T follicular helper cell (primary cell): Measurements from ENCODE around the gene CNTLN.

ENCODE experiments used
- DNase-seq: peaks from one replicate; pipeline ENCODE4 v3.0.0-alpha.2; 2020; ENCODE audit warnings: low read depth
- total RNA-seq, 2 experiments: gene quantifications; one replicate each; lab custom pipeline; 2026; lab: John Stamatoyannopoulos, UW

CNTLN gene, protein sequence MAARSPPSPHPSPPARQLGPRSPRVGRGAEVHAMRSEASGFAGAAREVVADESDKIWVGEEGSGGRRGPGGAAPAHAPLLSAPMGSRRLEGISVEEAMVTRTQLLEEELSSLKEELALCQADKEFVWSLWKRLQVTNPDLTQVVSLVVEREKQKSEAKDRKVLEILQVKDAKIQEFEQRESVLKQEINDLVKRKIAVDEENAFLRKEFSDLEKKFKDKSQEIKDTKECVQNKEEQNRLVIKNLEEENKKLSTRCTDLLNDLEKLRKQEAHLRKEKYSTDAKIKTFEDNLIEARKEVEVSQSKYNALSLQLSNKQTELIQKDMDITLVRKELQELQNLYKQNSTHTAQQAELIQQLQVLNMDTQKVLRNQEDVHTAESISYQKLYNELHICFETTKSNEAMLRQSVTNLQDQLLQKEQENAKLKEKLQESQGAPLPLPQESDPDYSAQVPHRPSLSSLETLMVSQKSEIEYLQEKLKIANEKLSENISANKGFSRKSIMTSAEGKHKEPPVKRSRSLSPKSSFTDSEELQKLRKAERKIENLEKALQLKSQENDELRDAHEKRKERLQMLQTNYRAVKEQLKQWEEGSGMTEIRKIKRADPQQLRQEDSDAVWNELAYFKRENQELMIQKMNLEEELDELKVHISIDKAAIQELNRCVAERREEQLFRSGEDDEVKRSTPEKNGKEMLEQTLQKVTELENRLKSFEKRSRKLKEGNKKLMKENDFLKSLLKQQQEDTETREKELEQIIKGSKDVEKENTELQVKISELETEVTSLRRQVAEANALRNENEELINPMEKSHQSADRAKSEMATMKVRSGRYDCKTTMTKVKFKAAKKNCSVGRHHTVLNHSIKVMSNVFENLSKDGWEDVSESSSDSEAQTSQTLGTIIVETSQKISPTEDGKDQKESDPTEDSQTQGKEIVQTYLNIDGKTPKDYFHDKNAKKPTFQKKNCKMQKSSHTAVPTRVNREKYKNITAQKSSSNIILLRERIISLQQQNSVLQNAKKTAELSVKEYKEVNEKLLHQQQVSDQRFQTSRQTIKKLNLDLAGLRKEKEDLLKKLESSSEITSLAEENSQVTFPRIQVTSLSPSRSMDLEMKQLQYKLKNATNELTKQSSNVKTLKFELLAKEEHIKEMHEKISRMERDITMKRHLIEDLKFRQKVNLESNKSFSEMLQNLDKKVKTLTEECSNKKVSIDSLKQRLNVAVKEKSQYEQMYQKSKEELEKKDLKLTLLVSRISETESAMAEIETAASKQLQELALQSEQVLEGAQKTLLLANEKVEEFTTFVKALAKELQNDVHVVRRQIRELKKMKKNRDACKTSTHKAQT (N-terminal part only)
- 0.18 to 0.39 reads per million in 2 experiments for total RNA-seq

DNA sequence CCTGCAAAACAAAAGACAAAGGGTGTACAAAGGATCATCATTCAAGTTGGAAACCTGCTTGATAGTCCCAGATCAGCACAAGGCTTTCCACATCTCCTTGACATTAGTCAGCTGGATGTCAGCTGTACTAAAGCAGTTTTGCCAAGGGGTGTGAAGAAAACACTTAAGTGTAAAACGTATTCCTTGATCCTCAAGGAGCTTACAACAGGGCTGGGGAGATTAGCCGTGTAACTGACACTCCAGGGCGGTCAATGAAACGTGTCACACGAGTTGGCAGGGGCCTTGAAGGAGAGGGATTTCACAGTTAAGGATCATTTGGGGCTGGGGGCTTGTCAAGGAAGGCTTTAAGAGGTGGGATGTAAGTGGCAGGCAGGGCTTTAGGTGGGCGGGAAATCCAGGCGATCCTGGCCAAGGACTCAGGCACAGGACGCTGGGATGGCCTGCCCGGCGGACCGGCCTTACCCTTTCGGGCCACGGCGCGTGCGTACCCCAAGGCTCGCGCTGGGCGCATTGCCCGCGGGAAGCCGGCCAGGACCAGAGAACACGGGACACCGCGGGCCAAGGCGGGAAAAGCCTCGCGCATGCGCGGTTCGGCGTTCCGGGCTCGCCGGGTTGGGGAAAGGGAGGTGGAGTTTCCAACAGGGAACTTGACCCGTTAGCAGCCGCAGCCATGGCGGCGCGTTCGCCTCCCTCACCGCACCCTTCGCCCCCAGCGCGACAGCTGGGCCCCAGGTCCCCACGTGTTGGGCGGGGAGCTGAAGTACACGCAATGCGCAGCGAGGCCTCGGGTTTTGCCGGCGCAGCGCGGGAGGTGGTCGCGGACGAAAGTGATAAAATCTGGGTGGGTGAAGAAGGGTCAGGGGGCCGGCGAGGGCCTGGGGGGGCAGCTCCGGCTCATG lies at the start of gene CNTLN:
Gene CNTLN, plus strand, starts transcription at position 645 of the 899 bp plus-strand sequence. Its CDS starts 26 bp downstream, at position 671.
- DNase-seq: no peak

DNA sequence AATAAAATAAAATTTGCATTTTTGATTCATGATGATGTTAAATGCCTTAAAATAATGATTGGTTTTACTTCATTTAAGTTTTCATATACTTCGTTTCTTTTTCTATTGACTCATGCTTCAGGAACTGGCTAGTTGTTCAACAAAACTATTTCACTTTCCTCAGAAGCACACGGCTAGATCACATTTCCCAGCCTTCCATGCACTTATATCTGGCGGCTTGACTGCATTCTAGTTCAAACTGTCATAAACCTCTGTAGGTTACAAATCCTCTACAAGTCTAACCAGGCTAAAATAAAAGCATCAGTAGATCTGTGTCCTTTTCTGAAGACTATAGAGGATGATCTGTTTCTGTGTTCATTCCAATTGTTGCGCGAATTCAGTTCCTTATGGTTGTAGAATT lies 46.3 kb upstream of the CNTLN start:
- no peak for DNase-seq

GRCh38 chr9:17090041-17090440 lies 44.8 kb upstream of the CNTLN start:
- no peak for DNase-seq

DNA sequence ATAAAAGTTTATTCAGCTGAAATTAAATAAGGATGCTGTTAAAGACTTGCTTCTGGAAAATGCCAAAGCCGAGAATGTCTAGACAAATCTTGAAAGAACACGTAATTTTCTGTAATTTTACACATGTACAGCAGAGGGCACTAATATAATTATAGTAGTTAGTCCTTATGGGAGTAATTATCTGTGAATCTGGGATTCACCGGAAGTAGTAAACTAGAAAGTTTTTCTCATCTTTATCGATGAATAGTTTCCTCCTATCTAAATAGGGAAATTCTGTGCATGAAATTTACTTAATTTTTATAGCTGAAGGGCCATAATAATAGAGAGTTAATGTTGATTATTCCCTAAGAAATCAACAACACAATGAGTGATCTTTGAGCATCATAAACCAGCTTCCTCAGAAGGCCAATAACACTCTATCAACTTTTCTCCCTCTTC lies 18.4 kb upstream of the CNTLN start:
- no peak for DNase-seq

DNA sequence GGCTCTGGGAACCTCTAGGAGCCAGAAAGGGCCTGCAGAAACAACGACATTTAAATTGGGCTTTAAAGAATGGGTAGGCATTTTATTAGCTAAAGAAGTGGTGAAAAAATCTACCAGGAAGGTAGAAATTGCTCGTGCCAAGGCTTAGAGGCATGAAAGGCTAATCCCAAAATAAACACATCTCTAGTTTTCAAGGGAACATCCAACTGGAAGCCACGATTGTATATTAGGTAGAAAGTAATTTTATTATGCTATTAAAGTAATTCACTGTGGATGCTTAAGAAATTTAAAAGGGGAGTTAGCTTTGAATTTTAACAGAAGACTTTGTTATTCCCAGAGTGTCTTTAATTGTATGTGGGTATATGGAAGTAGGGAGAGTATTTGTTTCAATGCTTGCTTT lies 17.5 kb upstream of the CNTLN start:
- no peak for DNase-seq

GRCh38 chr9:17120203-17120602 lies 14.6 kb upstream of the CNTLN start:
- no peak for DNase-seq

DNA sequence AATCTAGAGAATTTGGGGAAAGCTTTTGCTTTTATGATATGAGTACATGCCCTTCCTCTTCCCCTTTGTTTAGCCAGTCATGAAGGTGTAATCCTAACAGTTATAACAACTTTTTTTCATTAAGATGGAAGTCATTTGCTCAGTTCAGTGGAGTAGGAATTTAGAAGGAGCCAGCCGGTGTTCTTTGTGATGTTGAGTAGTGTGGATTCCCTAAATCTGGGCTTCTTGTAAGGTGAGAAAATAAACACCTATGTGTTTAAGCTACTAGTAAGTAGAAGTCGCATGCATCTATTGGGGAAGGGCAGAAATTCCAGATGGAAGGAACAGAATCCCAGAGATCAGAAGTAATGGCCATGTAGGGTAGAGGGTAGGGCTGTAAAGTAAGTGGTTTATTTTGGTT lies 13.6 kb upstream of the CNTLN start:
- no peak for DNase-seq

DNA sequence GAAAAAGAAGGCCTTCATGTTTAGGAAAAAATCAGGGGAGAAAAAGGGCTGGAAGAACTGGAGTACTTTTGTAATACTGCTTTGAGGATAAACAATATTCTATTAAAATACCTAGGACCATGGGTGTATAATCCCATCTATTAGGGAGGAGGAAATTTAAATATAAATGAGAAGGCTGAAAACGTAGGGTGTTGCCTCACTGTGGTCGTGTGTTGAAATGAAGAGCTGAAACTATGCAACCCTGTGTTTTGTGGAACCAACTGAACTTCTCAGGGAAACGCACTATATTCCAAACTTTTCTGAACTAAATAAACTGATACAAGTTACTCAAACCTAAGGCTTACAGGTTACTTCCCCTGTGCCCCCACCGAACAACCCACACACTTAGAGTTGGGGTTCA lies 4.5 kb upstream of the CNTLN start:
- DNase-seq: no peak

DNA sequence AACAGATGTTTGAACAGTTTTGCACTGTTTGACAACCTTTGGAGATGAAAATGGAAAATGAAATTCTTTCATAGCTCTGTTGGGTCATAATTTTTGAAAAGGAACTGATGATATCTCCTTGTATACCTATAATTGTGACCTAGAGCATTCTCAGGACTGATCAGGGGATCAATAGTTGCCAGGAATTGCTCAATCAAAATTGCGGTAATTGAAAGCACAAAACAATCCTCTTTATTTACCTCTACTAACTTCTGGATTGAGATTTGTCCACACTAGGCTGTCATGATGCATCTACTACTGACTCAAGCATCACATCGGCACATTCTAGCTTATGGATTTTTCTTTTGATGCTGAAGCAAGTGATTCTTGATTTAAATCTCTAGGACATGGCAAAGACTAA lies 4.1 kb upstream of the CNTLN start:
- no peak for DNase-seq

DNA sequence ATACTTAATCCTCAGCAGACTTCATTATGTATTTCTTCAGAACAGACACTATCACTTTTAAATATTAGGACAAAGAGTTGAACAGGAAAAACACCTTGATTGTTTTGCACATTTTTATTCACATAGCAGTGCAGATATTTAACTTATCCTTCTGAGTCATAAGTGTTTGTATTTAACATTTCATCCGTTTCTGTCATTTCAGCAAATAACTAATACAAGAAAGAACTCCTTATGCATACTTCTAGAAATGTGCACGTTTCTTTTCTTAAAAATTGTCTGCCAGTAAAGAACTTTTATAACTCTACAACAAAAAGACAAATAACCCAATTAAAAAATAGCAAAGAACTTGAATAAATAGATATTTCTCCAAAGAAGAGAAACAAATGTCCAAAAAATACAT lies 3.3 kb upstream of the CNTLN start:
- no peak for DNase-seq

GRCh38 chr9:17135295-17136160 lies 688 bp downstream of the CNTLN start:
- no peak for DNase-seq

- no peak for DNase-seq
Measured at GRCh38 chr9:17137566-17137965, 2.7 kb downstream of the CNTLN start.

GRCh38 chr9:17138503-17138902 lies 3.7 kb downstream of the CNTLN start:
- DNase-seq: no peak

GRCh38 chr9:17140418-17140817 lies 5.6 kb downstream of the CNTLN start:
- no peak for DNase-seq

- no peak for DNase-seq
Measured at GRCh38 chr9:17148324-17148723, 13.5 kb downstream of the CNTLN start.

DNA sequence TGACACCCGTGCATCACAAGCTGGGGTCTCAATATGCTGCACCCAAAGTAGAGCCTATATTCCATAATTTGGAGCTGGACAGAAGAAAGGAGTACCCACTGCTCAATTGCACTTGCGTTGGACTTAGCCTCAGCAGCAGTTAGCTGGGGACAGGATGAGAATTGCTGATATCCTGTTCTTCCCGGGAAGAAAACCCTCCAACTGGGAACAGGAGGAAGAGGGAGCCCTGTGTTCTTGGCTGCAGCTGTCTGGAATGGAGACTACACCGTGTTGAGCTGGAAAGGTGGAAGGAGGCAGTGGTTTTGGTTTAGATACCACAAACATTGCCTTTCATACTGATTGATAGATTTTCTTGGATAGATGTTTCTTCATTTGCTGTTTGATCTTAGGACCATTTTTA lies 24.6 kb downstream of the CNTLN start:
- no peak for DNase-seq

GRCh38 chr9:17160327-17160726 lies 25.5 kb downstream of the CNTLN start:
- DNase-seq: no peak

DNA sequence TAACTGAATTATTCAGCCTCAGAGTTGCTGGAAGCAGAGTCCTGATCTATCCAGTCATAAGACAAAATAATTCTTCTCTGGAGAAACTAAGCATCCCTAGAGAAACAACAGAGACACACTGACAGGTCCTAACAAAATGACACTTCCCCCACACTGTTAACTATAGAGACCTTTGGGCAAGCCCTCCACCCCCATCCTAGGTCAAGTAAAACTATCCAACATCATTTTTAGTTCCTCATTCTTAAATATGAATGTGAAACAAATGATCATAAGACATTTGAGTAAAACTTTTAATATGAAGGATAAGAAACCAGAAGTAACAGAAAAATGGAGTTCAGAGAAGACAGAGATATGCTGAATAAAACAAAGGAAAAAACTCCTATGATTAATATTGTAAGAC lies 30.9 kb downstream of the CNTLN start:
- DNase-seq: no peak

GRCh38 chr9:17166346-17166745 lies 31.5 kb downstream of the CNTLN start:
- no peak for DNase-seq
